ENCODE data around the gene PHACTR3. TPM values are rescaled to one million over a fixed set of nuclear protein-coding genes. Genes with fewer than 3 reads are reported as not detected.

The PHACTR3 gene
- total and polyA plus RNA-seq, 2 of the 8 experiments (the other 6 are each of a cell fraction or from before 2014, with no cell fraction given) = 0.05 to 0.13 TPM

DNA sequence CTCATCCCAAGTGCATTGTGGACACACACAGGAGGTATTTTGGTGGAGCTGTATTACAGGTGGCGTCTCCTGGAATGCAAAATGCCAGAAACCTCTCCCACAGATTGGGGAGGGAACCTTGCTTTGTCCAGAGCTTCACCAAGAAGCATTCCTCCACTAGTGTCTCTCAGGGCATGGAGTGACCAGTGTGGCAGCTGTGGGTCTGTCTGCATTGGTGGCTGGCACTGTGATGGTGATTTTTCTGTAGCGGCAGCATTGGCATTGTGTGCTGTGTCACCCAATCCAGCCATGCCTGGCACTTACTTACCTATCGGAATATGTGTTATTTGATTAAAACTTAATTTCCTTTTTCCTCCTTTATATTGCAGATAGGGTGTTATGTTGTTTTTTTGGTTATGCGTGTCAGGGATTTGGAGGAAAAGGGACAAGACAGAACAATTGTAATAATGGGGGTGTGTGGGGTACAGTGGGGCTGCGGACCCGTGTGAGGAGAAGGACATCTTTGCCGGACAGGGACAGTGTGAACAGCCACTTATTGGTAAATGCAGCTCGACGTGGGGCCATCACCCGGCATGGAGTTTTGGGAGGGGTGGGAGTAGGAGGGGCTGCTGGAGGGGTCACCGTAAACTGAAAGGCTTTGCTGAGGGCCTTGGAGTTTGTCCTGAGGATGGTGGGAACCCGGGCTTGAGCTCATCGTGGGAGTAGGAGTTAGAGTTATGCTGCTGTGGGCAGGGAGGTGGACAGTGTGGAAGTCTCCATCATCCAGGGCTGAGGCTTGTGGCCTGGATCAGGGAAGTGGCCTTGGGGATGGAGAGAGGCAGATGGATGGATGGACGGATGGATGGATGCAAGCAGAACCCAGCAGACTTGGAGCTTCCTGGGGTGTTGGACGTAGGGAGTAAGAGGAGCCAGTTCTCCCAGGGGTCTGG lies 224.0 kb downstream of the PHACTR3 start:
- Histone ChIP-seq H2BK120ac (replicated peaks; ENCODE audit: low read depth, low read length) (no peak overlapping the region), H3K79me2 (ENCODE audit: control insufficient read depth in 1 of 2, insufficient read depth in 2 of 2, low read length in 2 of 2) (no peaks in the 10 kb centered on the region), H3K23me2 (ENCODE audit: low read depth, low read length) (peaks cover 2% of the 10 kb centered on the region; the same call in 1 of the 2 replicates), H2AFZ (ENCODE audit: low read length) (no peak overlapping the region), H3K4ac (replicated peaks; ENCODE audit: insufficient read length, low read depth, low read length) (no peak overlapping the region), H3K18ac (ENCODE audit: extremely low read depth, low read length) (no peak overlapping the region), H4K91ac (replicated peaks; ENCODE audit: insufficient read length, low read length) (no peak overlapping the region), H4K20me1 (replicated peaks in 1 of 2; ENCODE audit: control insufficient read depth in 1 of 2, insufficient read depth in 2 of 2, low read length in 2 of 2) (peaks cover 0 to 1% of the 10 kb centered on the region in 2 experiments), H3K27me3 (replicated peaks in 1 of 4; ENCODE audit: control insufficient read depth in 3 of 4, extremely low read depth in 1 of 4, insufficient read depth in 3 of 4, low read length in 3 of 4) (peaks cover 0 to 3% (median 0%) of the 10 kb centered on the region in 4 experiments; a peak in 1 of 7 replicates), H4K8ac (ENCODE audit: extremely low read depth, insufficient read depth, low read length) (no peak overlapping the region), H3K56ac (replicated peaks; ENCODE audit: insufficient read length, low read depth, low read length) (no peak overlapping the region), H2BK12ac (ENCODE audit: low read depth, low read length) (no peak overlapping the region), H3K4me1 (replicated peaks in 1 of 4; ENCODE audit: control insufficient read depth in 3 of 4, insufficient read depth in 4 of 4, low read length in 3 of 4) (peaks cover 0 to 2% (median 0%) of the 10 kb centered on the region in 4 experiments; a peak in 1 of 7 replicates), H3K79me1 (ENCODE audit: low read depth, low read length) (no peaks in the 10 kb centered on the region), H2BK5ac (ENCODE audit: low read depth, low read length) (no peak overlapping the region), H2BK20ac (ENCODE audit: low read length) (no peak overlapping the region), H3K9me3 (ENCODE audit: insufficient read depth in 2 of 2, low read depth in 1 of 2, low read length in 1 of 2) (peaks cover 87 to 100% of the 10 kb centered on the region in 2 experiments), H2BK15ac (ENCODE audit: low read length) (no peak overlapping the region), H3K9ac (replicated peaks in 1 of 4; ENCODE audit: extremely low read depth in 1 of 4, low read depth in 3 of 4, low read length in 3 of 4) (no peak overlapping the region), H3K4me3 (ENCODE audit: extremely low read depth in 1 of 4, insufficient read depth in 2 of 4, low read depth in 3 of 4, low read length in 4 of 4) (no peak overlapping the region), H3K36me3 (ENCODE audit: control insufficient read depth in 2 of 4, insufficient read depth in 4 of 4, low read length in 3 of 4) (no peaks in the 10 kb centered on the region; a peak in 1 of 8 replicates), H3K23ac (ENCODE audit: insufficient read length) (no peak overlapping the region), H3K14ac (ENCODE audit: insufficient read length) (no peak overlapping the region), H3K4me2 (ENCODE audit: insufficient read depth in 1 of 2, low read depth in 2 of 2, low read length in 2 of 2) (no peak overlapping the region), H4K5ac (ENCODE audit: insufficient read length, low read depth, low read length) (no peak overlapping the region), H3K27ac (ENCODE audit: low read depth, low read length) (no peak overlapping the region), H2AK5ac (ENCODE audit: low read depth, low read length) (no peak overlapping the region)
- POLR2A ChIA-PET (ENCODE audit: partially characterized antibody) = no interaction called here
- FAIRE-seq = no peak
- DNase-seq (ENCODE audit: low read depth in 1 of 2, low spot score in 2 of 2) = no peak
- WGBS, 2 experiments (ENCODE audit: extremely low coverage in 1 of 2, insufficient coverage in 1 of 2, insufficient read length in 1 of 2, insufficient replicate concordance in 2 of 2, low coverage in 1 of 2, low lambda C conversion rate in 2 of 2, missing lambda C conversion rate in 1 of 2) = 86% methylated on average over 15 of the region's 15 CpGs; no CpG with 5 or more reads in 1 of the 2 experiments
- CTCF ChIA-PET (ENCODE audit: partially characterized antibody) = no interaction called here
- TF ChIP-seq SAP30 (IDR thresholded peaks at IDR 0.05; ENCODE audit: insufficient read depth, insufficient replicate concordance, low read length) = no peak
- no peak for TF ChIP-seq HDAC6 (IDR thresholded peaks at IDR 0.05; ENCODE audit: low read depth, low read length)
- no peak for TF ChIP-seq RFX5 (IDR thresholded peaks at IDR 0.05; ENCODE audit: borderline replicate concordance, low read depth, low read length)
- no peak for TF ChIP-seq SIX5 (IDR thresholded peaks at IDR 0.05; ENCODE audit: low read depth, low read length)
- TF ChIP-seq, protein P1, sequence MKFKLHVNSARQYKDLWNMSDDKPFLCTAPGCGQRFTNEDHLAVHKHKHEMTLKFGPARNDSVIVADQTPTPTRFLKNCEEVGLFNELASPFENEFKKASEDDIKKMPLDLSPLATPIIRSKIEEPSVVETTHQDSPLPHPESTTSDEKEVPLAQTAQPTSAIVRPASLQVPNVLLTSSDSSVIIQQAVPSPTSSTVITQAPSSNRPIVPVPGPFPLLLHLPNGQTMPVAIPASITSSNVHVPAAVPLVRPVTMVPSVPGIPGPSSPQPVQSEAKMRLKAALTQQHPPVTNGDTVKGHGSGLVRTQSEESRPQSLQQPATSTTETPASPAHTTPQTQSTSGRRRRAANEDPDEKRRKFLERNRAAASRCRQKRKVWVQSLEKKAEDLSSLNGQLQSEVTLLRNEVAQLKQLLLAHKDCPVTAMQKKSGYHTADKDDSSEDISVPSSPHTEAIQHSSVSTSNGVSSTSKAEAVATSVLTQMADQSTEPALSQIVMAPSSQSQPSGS (IDR thresholded peaks at IDR 0.05; ENCODE audit: low read length) = no peak
- no peak for TF ChIP-seq BACH1 (IDR thresholded peaks at IDR 0.05; ENCODE audit: low read length)
- TF ChIP-seq KDM5A (IDR thresholded peaks at IDR 0.05; ENCODE audit: low read length) = no peak
- TF ChIP-seq POLR2A (IDR thresholded peaks at IDR 0.05; ENCODE audit: control extremely low read depth in 1 of 2, low read depth in 2 of 2, low read length in 2 of 2) = no peak
- no peak for TF ChIP-seq SP1 (IDR thresholded peaks at IDR 0.05; ENCODE audit: low read depth, low read length)
- TF ChIP-seq EP300 (IDR thresholded peaks at IDR 0.05; ENCODE audit: borderline replicate concordance in 1 of 2, low read depth in 2 of 2, low read length in 2 of 2) = no peak
- TF ChIP-seq NRF1 (IDR thresholded peaks at IDR 0.05; ENCODE audit: low read depth, low read length) = no peak
